Measurements from ENCODE around the gene IQCF6. TPM values are rescaled to one million over a fixed set of nuclear protein-coding genes. Genes with fewer than 3 reads are reported as not detected.
"Not testable (repeated sequence)": the region's sequence is repeated elsewhere in the genome, so short reads cannot be mapped to it uniquely, and the experiment has no call there.

The IQCF6 gene
- total RNA-seq, 2 experiments from 2014 or later, result not detected

GRCh38 chr3:51798411-51798963 lies 19.4 kb upstream of the IQCF6 start:
- DNase-seq (no peak), ATAC-seq (ENCODE audit: low read depth) (no peak)
- Mint-ChIP-seq H3K9me3 (no peaks in the 10 kb centered on the region), H3K4me1 (peaks cover 34% of the 10 kb centered on the region), H3K4me3 (peak overlapping the region; percentile 25), H3K27me3 (peaks cover 13% of the 10 kb centered on the region), H3K27ac (no peak overlapping the region), H3K36me3 (no peaks in the 10 kb centered on the region)
- POLR2A ChIA-PET, result interaction anchor here (0.7 to 1.1 kb wide), 2 partner anchors 64 to 298 kb away, joined by 3 to 5 read pairs; partner anchors contain the start of gene DCAF1

- peaks cover 32% of the 10 kb centered on the region for H3K4me1 Mint-ChIP-seq
- POLR2A ChIA-PET, result interaction anchor here (1.1 kb wide), 1 partner anchor 297 kb away, joined by 3 read pairs; the partner anchor contains the start of gene DCAF1
- H3K36me3 Mint-ChIP-seq, result no peaks in the 10 kb centered on the region
- peaks cover 13% of the 10 kb centered on the region for H3K27me3 Mint-ChIP-seq
- H3K4me3 Mint-ChIP-seq, result peak overlapping the region; percentile 16
- ATAC-seq (ENCODE audit: low read depth), result peak; percentile 39
- no peaks in the 10 kb centered on the region for H3K9me3 Mint-ChIP-seq
- no peak overlapping the region for H3K27ac Mint-ChIP-seq
- DNase-seq, result no peak
These were observed 17.8 kb upstream of the IQCF6 start for GRCh38 chr3:51796854-51797253.

GRCh38 chr3:51794206-51794605 lies 15.2 kb upstream of the IQCF6 start:
- Mint-ChIP-seq H3K9me3 (peaks cover 1% of the 10 kb centered on the region), H3K4me1 (peaks cover 36% of the 10 kb centered on the region), H3K27me3 (peaks cover 13% of the 10 kb centered on the region), H3K27ac (no peak overlapping the region), H3K36me3 (no peaks in the 10 kb centered on the region), H3K4me3 (no peak overlapping the region)
- no peak for ATAC-seq (ENCODE audit: low read depth)
- POLR2A ChIA-PET, result no interaction called here
- DNase-seq, result no peak

- peaks cover 27% of the 10 kb centered on the region for H3K4me1 Mint-ChIP-seq
- H3K36me3 Mint-ChIP-seq, result peaks cover 7% of the 10 kb centered on the region
- no peak overlapping the region for H3K4me3 Mint-ChIP-seq
- POLR2A ChIA-PET, result no interaction called here
- ATAC-seq (ENCODE audit: low read depth) (no peak), DNase-seq (no peak)
- peaks cover 1% of the 10 kb centered on the region for H3K9me3 Mint-ChIP-seq
- peaks cover 14% of the 10 kb centered on the region for H3K27me3 Mint-ChIP-seq
- H3K27ac Mint-ChIP-seq, result no peak overlapping the region
These were observed 13.2 kb upstream of the IQCF6 start for GRCh38 chr3:51792206-51792605.

DNA sequence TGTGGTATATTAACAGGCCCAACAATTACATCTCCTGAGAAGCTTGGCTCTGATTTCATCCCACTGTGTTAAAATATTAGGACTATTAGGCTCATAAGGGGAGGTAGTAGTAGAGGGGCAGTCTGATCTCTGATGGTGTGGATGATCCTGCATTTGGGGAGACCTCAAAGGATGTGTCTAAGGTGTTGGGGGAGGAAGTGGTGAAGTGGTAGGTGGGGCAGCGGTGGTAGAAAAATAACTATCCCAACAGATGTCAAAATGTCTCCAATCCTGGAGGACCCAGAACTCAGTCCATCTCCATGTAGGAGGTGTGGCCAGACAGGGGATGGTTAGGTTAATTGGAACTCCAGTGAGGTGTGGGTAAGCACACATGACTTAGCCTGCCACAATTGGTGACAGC lies 10.4 kb upstream of the IQCF6 start:
- Mint-ChIP-seq H3K27ac (peak overlapping the region; percentile 47), H3K9me3 (peaks cover 1% of the 10 kb centered on the region), H3K4me3 (peak overlapping the region; percentile 34), H3K4me1 (peaks cover 20% of the 10 kb centered on the region), H3K27me3 (peaks cover 6% of the 10 kb centered on the region), H3K36me3 (peaks cover 9% of the 10 kb centered on the region)
- DNase-seq (no peak), ATAC-seq (ENCODE audit: low read depth) (peak; percentile 58)
- POLR2A ChIA-PET, result no interaction called here

DNA sequence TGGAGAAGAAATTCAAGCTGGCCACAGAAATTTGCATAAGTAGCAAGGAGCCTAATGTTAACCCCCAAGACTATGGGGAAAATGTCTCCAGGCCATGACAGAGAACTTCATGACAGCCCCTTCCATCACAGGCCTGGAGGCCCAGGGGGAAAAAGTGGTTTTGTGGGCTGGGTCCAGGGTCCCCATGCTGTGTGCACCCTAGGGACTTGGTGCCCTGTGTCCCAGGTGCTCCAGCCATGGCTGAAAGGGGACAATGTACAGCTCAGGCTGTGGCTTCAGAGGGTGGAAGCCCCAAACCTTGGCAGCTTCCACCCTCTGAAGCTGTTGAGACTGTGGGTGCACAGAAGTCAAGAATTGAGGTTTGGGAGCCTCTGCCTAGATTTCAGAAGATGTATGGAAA lies 8.5 kb upstream of the IQCF6 start:
- peaks cover 10% of the 10 kb centered on the region for H3K36me3 Mint-ChIP-seq
- H3K27me3 Mint-ChIP-seq, result peaks cover 18% of the 10 kb centered on the region
- H3K4me1 Mint-ChIP-seq, result peaks cover 20% of the 10 kb centered on the region
- H3K4me3 Mint-ChIP-seq; H3K9me3 Mint-ChIP-seq; ATAC-seq (ENCODE audit: low read depth); DNase-seq: not testable (repeated sequence)
- H3K27ac Mint-ChIP-seq, result peak overlapping the region; percentile 15
- POLR2A ChIA-PET, result interaction anchor here (0.6 kb wide), 1 partner anchor 270 kb away, joined by 3 read pairs; no protein-coding TSS in a partner anchor

DNA sequence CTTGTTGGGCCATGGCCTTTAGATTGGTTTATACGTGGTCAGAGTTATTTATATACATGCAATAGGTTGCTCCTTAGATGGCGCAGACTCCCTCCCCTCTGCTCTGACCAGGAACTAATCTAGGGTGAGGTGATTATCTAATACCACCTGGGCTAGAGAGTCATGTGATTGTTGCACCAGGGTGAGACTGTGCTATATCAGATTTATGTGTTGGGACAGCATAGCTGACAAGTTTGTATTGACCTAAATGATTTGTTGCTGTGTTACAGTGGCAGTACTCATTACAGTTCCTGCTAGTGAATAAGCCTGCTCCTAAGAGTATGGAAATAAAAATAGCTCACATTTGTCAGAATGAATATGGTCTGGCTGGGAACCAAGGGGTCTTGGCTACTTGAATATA lies 7.2 kb upstream of the IQCF6 start:
- Mint-ChIP-seq H3K4me1 (peaks cover 19% of the 10 kb centered on the region), H3K27me3 (peaks cover 18% of the 10 kb centered on the region), H3K27ac (no peak overlapping the region), H3K9me3 (peaks cover 1% of the 10 kb centered on the region), H3K36me3 (peaks cover 10% of the 10 kb centered on the region), H3K4me3 (no peak overlapping the region)
- ATAC-seq (ENCODE audit: low read depth), result no peak
- POLR2A ChIA-PET, result no interaction called here
- DNase-seq, result no peak

GRCh38 chr3:51778554-51778953 lies 483 bp downstream of the IQCF6 start:
- Mint-ChIP-seq H3K4me1 (no peaks in the 10 kb centered on the region), H3K4me3 (no peak overlapping the region), H3K27ac (no peak overlapping the region), H3K27me3 (peaks cover 14% of the 10 kb centered on the region), H3K9me3 (no peaks in the 10 kb centered on the region), H3K36me3 (no peaks in the 10 kb centered on the region)
- POLR2A ChIA-PET, result no interaction called here
- ATAC-seq (ENCODE audit: low read depth) (no peak), DNase-seq (no peak)

DNA sequence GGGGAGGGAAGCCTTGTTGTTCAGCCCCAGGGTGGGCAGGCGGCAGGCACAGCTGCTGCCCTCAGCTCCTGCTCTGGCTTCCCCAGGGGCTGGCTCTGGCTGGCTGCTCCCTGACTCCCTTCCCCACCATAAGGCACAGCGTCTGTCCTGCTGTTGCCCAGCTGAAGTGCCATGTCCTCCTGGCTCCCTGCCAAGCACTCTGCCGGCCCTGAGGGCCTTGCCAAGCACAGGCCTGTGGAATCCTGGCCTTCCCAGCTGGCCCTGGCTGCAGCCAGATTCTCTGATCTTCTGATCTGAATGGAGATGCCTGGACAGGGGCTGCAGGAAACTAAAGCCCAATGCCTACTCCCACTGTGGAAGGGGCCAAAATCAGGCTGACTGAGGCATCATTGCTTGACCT lies 1.1 kb downstream of the IQCF6 start:
- Mint-ChIP-seq H3K9me3 (no peaks in the 10 kb centered on the region), H3K27me3 (peaks cover 11% of the 10 kb centered on the region), H3K4me1 (no peaks in the 10 kb centered on the region), H3K27ac (no peak overlapping the region), H3K36me3 (no peaks in the 10 kb centered on the region), H3K4me3 (no peak overlapping the region)
- ATAC-seq (ENCODE audit: low read depth) (no peak), DNase-seq (no peak)
- POLR2A ChIA-PET, result no interaction called here

DNA sequence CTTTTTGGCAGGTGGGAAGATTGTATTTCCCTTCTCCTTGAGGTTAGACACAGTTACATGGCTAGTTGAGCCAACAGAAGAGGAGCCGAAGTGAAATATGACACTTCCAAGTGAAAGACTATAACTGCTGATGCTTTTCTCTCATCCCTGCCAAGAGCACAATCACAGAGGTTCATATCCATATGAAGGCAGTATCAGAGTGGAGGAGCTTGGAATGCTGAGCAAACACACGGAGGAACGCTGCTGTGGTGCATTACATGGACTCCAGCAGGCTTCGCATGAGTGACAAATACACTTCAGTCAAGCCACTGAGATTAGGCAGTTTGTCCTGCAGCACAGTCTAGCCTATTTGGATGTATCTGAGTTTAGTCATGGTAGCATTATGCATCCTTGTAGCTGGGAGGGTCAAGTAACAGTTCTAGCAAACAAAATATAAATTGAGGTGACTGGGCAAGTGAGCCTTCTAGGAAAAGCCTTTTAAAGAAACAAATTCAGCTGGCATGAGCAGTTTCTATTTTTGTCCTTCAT lies 5.4 kb downstream of the IQCF6 start:
- DNase-seq (no peak), ATAC-seq (ENCODE audit: low read depth) (no peak)
- POLR2A ChIA-PET, result no interaction called here
- H3K27ac Mint-ChIP-seq, result no peak overlapping the region
- no peaks in the 10 kb centered on the region for H3K36me3 Mint-ChIP-seq
- H3K27me3 Mint-ChIP-seq, result peaks cover 19% of the 10 kb centered on the region
- no peaks in the 10 kb centered on the region for H3K9me3 Mint-ChIP-seq
- no peak overlapping the region for H3K4me3 Mint-ChIP-seq
- H3K4me1 Mint-ChIP-seq, result no peaks in the 10 kb centered on the region

DNA sequence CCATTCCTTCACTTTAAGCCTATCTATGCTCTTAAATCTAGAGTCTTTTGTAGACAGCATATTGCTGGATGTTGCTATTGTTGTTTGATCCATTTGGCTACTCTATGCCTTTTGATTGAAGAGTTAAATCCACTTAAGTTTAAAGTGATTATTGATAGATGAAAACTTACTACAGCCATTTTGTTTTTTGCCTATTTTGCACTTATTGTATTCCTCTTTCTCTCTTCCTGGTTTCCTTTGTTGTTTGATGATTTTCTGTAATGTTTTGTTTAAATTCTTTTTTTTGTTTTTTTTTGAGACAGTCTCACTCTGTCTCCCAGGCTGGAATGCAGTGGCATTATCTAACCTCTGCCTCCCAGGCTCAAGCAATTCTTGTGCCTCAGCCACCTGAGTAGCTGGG lies 19.8 kb downstream of the IQCF6 start:
- Mint-ChIP-seq H3K4me1 (peaks cover 2% of the 10 kb centered on the region), H3K4me3 (no peak overlapping the region), H3K27me3 (peaks cover 14% of the 10 kb centered on the region), H3K9me3 (peaks cover 17% of the 10 kb centered on the region), H3K27ac (no peak overlapping the region), H3K36me3 (peaks cover 7% of the 10 kb centered on the region)
- POLR2A ChIA-PET, result no interaction called here
- ATAC-seq (ENCODE audit: low read depth), result no peak
- DNase-seq, result no peak

DNA sequence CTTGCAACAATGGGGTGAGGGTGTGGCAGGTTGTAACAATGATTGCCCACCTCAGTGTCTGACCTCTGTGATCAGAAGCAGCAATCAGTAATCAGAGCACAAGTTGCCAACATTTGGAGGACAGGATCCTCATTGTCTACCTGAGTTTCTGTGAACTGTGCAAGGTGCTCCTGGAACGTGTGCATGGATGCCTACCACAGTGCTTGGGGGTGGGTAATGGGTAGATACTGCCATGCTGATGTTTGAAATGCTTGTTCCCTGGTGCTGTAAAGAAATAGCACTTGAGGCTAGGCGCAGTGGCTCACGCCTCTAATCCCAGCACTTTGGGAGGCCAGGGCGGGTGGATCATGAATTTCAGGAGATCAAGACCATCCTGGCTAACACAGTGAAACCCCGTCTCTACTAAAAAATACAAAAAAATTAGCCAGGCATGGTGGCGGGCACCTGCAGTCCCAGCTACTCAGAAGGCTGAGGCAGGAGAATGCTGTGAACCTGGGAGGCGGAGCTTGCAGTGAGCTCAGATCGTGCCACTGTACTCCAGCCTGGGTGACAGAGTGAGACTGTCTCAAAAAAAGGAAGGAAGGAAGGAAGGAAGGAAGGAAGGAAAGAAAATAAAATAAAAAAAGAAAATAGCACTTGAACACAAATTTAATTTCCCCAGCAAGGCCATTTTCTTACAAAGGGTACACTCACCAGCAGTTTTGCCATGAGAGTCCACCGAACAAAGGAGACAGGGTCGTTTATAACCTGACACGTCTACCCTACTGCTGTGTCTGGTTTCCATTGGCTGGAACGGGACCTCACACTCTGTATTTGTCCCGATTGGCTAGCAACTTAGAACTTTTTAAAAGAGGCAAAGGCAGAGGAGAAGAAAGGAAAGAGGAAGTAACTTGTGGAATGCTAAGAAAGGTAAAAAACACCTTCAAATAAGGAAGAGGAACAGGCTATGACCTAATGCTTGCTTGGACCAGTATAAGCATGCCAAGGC lies 25.0 kb downstream of the IQCF6 start:
- peaks cover 14% of the 10 kb centered on the region for H3K9me3 Mint-ChIP-seq
- POLR2A ChIA-PET; ATAC-seq (ENCODE audit: low read depth); DNase-seq; H3K36me3 Mint-ChIP-seq; H3K4me3 Mint-ChIP-seq; H3K27ac Mint-ChIP-seq; H3K4me1 Mint-ChIP-seq: not testable (repeated sequence)
- peaks cover 14% of the 10 kb centered on the region for H3K27me3 Mint-ChIP-seq

DNA sequence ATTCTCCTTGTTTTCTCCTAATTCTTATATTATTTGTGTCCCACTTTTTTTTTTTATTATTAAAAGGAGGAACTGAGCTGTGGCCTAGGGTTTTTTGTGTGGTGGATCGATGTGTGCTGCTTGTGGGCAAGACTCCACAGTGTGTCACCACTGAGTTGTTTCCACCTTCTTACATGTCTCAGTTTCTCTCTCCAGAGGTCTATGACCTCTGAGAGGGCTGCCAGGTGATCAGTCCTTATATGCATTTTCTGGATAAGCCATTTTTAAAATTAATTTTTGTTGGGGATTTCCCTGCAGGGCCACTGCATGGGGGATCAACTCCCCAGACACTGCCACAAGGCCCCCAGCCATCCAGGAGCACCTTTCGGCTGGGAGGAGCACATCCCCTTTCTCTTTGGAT lies 27.8 kb downstream of the IQCF6 start:
- Mint-ChIP-seq H3K27me3 (peaks cover 3% of the 10 kb centered on the region), H3K4me3 (no peak overlapping the region), H3K36me3 (peaks cover 7% of the 10 kb centered on the region), H3K4me1 (peaks cover 9% of the 10 kb centered on the region), H3K9me3 (peaks cover 14% of the 10 kb centered on the region), H3K27ac (no peak overlapping the region)
- ATAC-seq (ENCODE audit: low read depth) (no peak), DNase-seq (no peak)
- POLR2A ChIA-PET, result interaction anchor here (0.6 to 1.0 kb wide), 2 partner anchors 26 to 254 kb away, joined by 3 read pairs; no protein-coding TSS in a partner anchor

Data from activated naive CD8-positive, alpha-beta T cell treated with anti-CD3 and anti-CD28 coated beads, Interleukin-2, amount 10 ng/mL, durations not matched to agents 7 days and 5 days (primary cell).